Muscle layer of colon (tissue), 2 donors: ENCODE results near the gene DVL2.
"Not testable (repeated sequence)": the region's sequence is repeated elsewhere in the genome, so short reads cannot be mapped to it uniquely, and the experiment has no call there.

Source experiments
- H3K27ac ChIP-seq: one replicate; pipeline ENCODE4 v1.7.0; 2013; ENCODE audit warnings: low read depth, mild to moderate bottlenecking, low read length, moderate library complexity
- H3K27me3 ChIP-seq, 2 donors: one replicate each; pipeline ENCODE4 v1.7.0; 2013; ENCODE audit warnings: low read length in 2 of 2, mild to moderate bottlenecking in 2 of 2; ENCODE audit not compliant: insufficient read depth in 2 of 2, control insufficient read depth in 1 of 2
- H3K36me3 ChIP-seq: one replicate; pipeline ENCODE4 v1.7.0; 2013; ENCODE audit warnings: mild to moderate bottlenecking, low read length; ENCODE audit not compliant: insufficient read depth
- H3K4me1 ChIP-seq: one replicate; pipeline ENCODE4 v1.7.0; 2013; ENCODE audit warnings: mild to moderate bottlenecking, low read length; ENCODE audit not compliant: insufficient read depth
- H3K4me3 ChIP-seq, 2 donors: one replicate each; pipeline ENCODE4 v1.7.0; 2013; ENCODE audit warnings: low read length in 2 of 2, low read depth in 1 of 2, mild to moderate bottlenecking in 1 of 2, moderate library complexity in 1 of 2
- H3K9ac ChIP-seq: one replicate; pipeline ENCODE4 v1.7.0; 2013; ENCODE audit warnings: low read length
- H3K9me3 ChIP-seq: one replicate; pipeline ENCODE4 v1.7.0; 2013; ENCODE audit warnings: mild to moderate bottlenecking, low read length
- donor health status: abdominal sarcoma.
- donor health status: Adenocarcinoma of cecum.

The DVL2 gene

GRCh38 chr17:7252176-7253043 is 18.1 kb upstream of the DVL2 start, which contains the start of gene ELP5:
Gene ELP5 (plus strand): TSS chr17:7252215. CDS start chr17:7252551, 336 bp downstream.
- Histone ChIP-seq H3K4me3 (peak within 1 kb of the TSS; percentile 79 to 83), H3K9ac (peak within 1 kb of the TSS; percentile 91), H3K36me3 (peaks cover 24% of the 10 kb centered on the region), H3K27me3 (no peaks in the 10 kb centered on the region), H3K9me3 (no peaks in the 10 kb centered on the region), H3K4me1 (peaks cover 31% of the 10 kb centered on the region), H3K27ac (peak within 1 kb of the TSS; percentile 92)

GRCh38 chr17:7251661-7252175 is 17.4 kb upstream of the DVL2 start, which contains the start of gene CTDNEP1:
Gene CTDNEP1 (minus strand): TSS chr17:7251734. CDS start chr17:7251296, 438 bp downstream.
- Histone ChIP-seq H3K9ac (peak within 1 kb of the TSS; percentile 91), H3K36me3 (peaks cover 26% of the 10 kb centered on the region), H3K4me1 (peaks cover 31% of the 10 kb centered on the region), H3K9me3 (no peaks in the 10 kb centered on the region), H3K27ac (peak within 1 kb of the TSS; percentile 92), H3K4me3 (peak within 1 kb of the TSS; percentile 79 to 83), H3K27me3 (no peaks in the 10 kb centered on the region)

GRCh38 chr17:7250695-7251627 is 16.6 kb upstream of the DVL2 start:
- Histone ChIP-seq H3K27ac (peak overlapping the region; percentile 86), H3K4me1 (peaks cover 31% of the 10 kb centered on the region), H3K27me3 (no peaks in the 10 kb centered on the region), H3K9ac (peak overlapping the region; percentile 74), H3K9me3 (no peaks in the 10 kb centered on the region), H3K4me3 (peak overlapping the region; percentile 79 to 83), H3K36me3 (peaks cover 27% of the 10 kb centered on the region)

- peak overlapping the region; percentile 86 for H3K27ac ChIP-seq
Observed at GRCh38 chr17:7249830-7250229, 15.5 kb upstream of the DVL2 start.

GRCh38 chr17:7249214-7249613 is 14.9 kb upstream of the DVL2 start:
- peaks cover 29% of the 10 kb centered on the region for H3K36me3 ChIP-seq
- no peak overlapping the region for H3K27ac ChIP-seq
- no peak overlapping the region for H3K9ac ChIP-seq
- no peaks in the 10 kb centered on the region for H3K27me3 ChIP-seq
- no peak overlapping the region for H3K4me3 ChIP-seq
- H3K4me1 ChIP-seq, result peaks cover 31% of the 10 kb centered on the region
- no peaks in the 10 kb centered on the region for H3K9me3 ChIP-seq

More at GRCh38 chr17:7249830-7250229, 15.5 kb upstream of the DVL2 start:
- Histone ChIP-seq H3K36me3 (peaks cover 29% of the 10 kb centered on the region), H3K27me3 (no peaks in the 10 kb centered on the region), H3K9ac (peak overlapping the region; percentile 74), H3K4me3 (peak overlapping the region; percentile 79 to 83), H3K9me3 (no peaks in the 10 kb centered on the region), H3K4me1 (peaks cover 31% of the 10 kb centered on the region)

GRCh38 chr17:7248796-7249195 is 14.5 kb upstream of the DVL2 start:
- Histone ChIP-seq H3K9ac (no peak overlapping the region), H3K27ac (no peak overlapping the region), H3K4me3 (no peak overlapping the region)

GRCh38 chr17:7246779-7247178 is 12.5 kb upstream of the DVL2 start:
- Histone ChIP-seq H3K36me3 (peaks cover 29% of the 10 kb centered on the region), H3K4me1 (peaks cover 26% of the 10 kb centered on the region), H3K9ac (no peak overlapping the region), H3K27ac (no peak overlapping the region), H3K9me3 (no peaks in the 10 kb centered on the region), H3K4me3 (no peak overlapping the region), H3K27me3 (no peaks in the 10 kb centered on the region)

More at GRCh38 chr17:7248796-7249195, 14.5 kb upstream of the DVL2 start:
- peaks cover 31% of the 10 kb centered on the region for H3K4me1 ChIP-seq
- no peaks in the 10 kb centered on the region for H3K27me3 ChIP-seq
- no peaks in the 10 kb centered on the region for H3K9me3 ChIP-seq
- peaks cover 29% of the 10 kb centered on the region for H3K36me3 ChIP-seq

- Histone ChIP-seq H3K36me3 (peaks cover 46% of the 10 kb centered on the region), H3K4me1 (peaks cover 26% of the 10 kb centered on the region)
- H3K9ac ChIP-seq, H3K9me3 ChIP-seq, H3K27ac ChIP-seq, H3K4me3 ChIP-seq, H3K27me3 ChIP-seq: not testable (repeated sequence)
Observed at GRCh38 chr17:7243838-7244237, 9.5 kb upstream of the DVL2 start.

GRCh38 chr17:7243453-7243729 is 9.1 kb upstream of the DVL2 start:
- Histone ChIP-seq H3K9ac (peak overlapping the region; percentile 88), H3K27me3 (no peaks in the 10 kb centered on the region), H3K27ac (peak overlapping the region; percentile 81), H3K36me3 (peaks cover 46% of the 10 kb centered on the region), H3K4me3 (peak overlapping the region; percentile 66 to 82), H3K9me3 (no peaks in the 10 kb centered on the region), H3K4me1 (peaks cover 24% of the 10 kb centered on the region)

GRCh38 chr17:7242717-7243452 is 8.6 kb upstream of the DVL2 start:
- H3K27ac ChIP-seq, result peak overlapping the region; percentile 81
- peak overlapping the region; percentile 88 for H3K9ac ChIP-seq
- peaks cover 46% of the 10 kb centered on the region for H3K36me3 ChIP-seq
- no peaks in the 10 kb centered on the region for H3K9me3 ChIP-seq
- H3K4me1 ChIP-seq, result peaks cover 24% of the 10 kb centered on the region
- H3K4me3 ChIP-seq, result peak overlapping the region; percentile 66 to 82
- no peaks in the 10 kb centered on the region for H3K27me3 ChIP-seq
